HEK293 (cell line): ENCODE data around the gene IGF2R.

Experiments
- REPIN1 ChIP-seq: fragments of 450-650 bp; formaldehyde crosslinking; IDR thresholded peaks from 2 replicates; pipeline ENCODE4 v1.5.1; 2017; ENCODE audit warnings: missing biosample characterization, missing genetic modification characterization, low read depth
- ZFP3 ChIP-seq: fragments of 450-650 bp; formaldehyde crosslinking; IDR thresholded peaks from 2 replicates; pipeline ENCODE4 v1.5.1; 2016; ENCODE audit warnings: low read depth, missing biosample characterization, missing genetic modification characterization
- ZNF513 ChIP-seq: fragments of 450-650 bp; IDR thresholded peaks from 2 replicates; pipeline ENCODE4 v1.5.1; 2018; ENCODE audit warnings: missing biosample characterization, missing genetic modification characterization
- ZNF549 ChIP-seq: fragments of 450-650 bp; IDR thresholded peaks from 2 replicates; pipeline ENCODE4 v1.5.1; 2018; ENCODE audit warnings: missing biosample characterization, missing genetic modification characterization, mild to moderate bottlenecking, inconsistent platforms, moderate library complexity
- ZNF561 ChIP-seq: fragments of 450-650 bp; IDR thresholded peaks from 2 replicates; pipeline ENCODE4 v1.5.1; 2018; ENCODE audit warnings: missing biosample characterization, missing genetic modification characterization, borderline replicate concordance
- TF ChIP-seq, protein P1 (sequence below): fragments of 450-650 bp; formaldehyde crosslinking; IDR thresholded peaks from 2 replicates; pipeline ENCODE4 v1.5.1; 2016; ENCODE audit warnings: missing biosample characterization, missing genetic modification characterization

DNA sequence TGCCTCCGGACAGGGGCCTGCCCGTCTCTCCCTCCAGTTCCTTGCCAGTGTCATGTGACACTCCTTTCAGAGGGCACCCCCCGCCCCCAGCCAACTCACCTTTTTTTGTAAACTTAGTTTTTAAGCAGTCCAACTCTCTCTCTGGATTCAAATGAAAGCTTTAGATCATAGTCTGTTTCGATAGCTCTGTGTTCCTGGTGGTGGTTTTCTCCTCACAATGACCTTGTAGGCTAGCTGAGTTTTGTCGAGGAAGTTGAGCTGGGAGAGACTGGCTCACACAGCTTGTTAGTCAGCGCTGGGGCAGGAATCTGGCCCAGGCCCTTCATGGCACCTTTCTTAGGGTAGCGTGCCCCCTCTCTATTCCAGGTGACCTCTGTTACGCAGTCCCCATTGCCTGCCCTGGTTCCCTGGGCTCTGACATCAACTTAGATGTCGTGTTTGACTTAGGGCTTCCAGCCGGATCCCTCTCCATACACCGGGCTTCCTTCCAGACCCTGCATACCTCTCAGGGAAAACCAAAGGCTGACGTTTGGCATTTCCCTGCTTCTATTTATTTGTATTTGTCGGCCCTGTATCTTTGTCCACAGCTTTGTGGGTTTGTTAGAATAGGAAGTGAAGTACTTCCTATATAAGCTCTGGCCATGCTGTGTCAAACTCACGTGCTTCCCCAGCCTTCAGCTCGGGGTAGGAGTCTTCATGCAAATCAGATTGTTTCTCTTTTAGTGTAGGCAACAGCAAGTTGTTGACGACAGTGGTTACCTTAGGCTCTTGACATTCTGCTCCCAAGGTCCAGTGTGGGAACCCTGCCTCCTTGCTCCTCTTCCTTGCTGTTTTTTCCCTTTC is 12.7 kb downstream of the IGF2R start:
- TF ChIP-seq ZNF561 (tag by site-specific recombination) (no peak), ZNF513 (tag by site-specific recombination) (no peak), ZFP3 (no peak), REPIN1 (tag by site-specific recombination) (no peak), ZNF549 (no peak)
- TF ChIP-seq, protein P1, sequence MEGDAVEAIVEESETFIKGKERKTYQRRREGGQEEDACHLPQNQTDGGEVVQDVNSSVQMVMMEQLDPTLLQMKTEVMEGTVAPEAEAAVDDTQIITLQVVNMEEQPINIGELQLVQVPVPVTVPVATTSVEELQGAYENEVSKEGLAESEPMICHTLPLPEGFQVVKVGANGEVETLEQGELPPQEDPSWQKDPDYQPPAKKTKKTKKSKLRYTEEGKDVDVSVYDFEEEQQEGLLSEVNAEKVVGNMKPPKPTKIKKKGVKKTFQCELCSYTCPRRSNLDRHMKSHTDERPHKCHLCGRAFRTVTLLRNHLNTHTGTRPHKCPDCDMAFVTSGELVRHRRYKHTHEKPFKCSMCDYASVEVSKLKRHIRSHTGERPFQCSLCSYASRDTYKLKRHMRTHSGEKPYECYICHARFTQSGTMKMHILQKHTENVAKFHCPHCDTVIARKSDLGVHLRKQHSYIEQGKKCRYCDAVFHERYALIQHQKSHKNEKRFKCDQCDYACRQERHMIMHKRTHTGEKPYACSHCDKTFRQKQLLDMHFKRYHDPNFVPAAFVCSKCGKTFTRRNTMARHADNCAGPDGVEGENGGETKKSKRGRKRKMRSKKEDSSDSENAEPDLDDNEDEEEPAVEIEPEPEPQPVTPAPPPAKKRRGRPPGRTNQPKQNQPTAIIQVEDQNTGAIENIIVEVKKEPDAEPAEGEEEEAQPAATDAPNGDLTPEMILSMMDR (tag by site-specific recombination) = no peak
